GM10847 (cell line): Measurements from ENCODE around the gene CDC42EP2.

Experiments
- POLR2A ChIP-seq: IDR thresholded peaks from 2 replicates; pipeline ENCODE4 v1.6.1; 2011; ENCODE audit not compliant: insufficient read length; ENCODE audit errors: extremely low read depth

Gene CDC42EP2

DNA sequence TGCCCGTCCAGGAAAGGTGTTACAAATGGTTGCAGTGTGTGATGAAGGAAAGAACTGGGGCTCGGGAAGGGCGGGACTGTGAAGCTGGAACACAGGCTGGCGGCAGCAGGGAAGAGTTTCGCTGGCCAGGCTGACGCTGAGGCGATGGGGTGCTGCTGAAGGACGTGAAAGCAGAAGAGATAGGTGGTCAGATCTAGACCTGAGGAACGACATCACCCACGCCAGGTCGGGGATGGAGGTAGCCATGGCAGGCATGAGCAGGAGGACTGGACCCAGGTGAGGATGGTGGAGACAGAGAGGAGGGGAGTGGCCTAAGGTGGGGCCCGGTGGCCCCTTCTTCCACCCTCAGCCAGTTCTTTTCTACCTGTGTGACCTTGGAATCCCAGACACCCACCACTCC is 9.1 kb downstream of the CDC42EP2 start:
- TF ChIP-seq POLR2A = no peak

DNA sequence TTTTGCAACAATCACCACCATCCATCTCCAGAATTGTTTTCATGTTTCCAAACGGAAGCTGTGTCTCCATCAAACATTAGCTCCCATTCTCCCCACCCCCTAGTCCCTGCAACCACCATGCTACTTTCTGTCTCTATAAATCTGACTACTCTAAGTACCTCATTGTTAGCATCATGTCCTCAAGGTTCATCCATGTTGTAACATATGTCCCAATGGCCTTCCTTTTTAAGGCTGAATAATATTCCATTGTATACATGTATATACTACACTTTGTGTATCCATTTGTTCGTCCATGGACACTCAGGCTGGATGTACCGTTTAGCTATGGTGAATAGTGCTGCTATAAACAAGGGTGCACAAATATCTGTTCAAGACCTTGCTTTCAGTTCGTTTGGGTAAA is 10.8 kb downstream of the CDC42EP2 start:
- no peak for TF ChIP-seq POLR2A

DNA sequence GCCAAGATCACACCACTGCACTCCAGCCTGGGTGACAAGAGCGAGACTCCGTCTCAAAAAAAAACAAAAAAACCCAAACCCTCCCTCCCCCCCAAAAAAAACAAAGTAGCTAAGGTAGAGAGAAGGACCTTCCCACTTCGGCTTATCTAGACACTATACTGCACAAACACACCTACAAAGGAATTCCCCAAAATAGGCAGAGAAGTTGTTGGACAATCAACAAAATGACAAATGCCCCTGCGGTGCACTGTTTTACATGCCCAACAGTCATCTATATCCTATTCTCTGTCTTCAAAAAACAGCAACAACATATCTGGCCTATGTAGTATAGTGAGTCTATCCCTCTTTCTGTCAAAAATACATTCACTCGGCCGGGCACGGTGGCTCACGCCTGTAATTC is 12.4 kb downstream of the CDC42EP2 start:
- no peak for TF ChIP-seq POLR2A

DNA sequence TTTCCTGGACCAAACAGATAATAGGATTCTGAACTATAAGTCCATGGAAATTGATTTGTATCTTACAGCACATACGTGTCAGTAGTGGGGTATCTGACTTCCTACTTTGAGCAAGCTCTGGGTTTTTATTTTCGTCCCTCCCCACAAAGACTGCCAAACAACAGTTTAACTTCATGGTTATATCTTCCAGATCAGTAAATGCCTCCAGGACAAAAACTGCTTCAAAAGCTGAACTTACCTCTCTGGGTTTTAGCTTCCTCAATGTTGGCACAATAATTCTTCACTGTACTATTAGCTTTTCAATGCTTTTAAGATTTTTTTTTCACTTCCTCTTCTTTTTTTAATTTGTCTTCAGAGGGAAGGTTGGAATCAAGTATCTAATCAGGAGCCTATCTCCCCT is 14.8 kb downstream of the CDC42EP2 start:
- no peak for TF ChIP-seq POLR2A

DNA sequence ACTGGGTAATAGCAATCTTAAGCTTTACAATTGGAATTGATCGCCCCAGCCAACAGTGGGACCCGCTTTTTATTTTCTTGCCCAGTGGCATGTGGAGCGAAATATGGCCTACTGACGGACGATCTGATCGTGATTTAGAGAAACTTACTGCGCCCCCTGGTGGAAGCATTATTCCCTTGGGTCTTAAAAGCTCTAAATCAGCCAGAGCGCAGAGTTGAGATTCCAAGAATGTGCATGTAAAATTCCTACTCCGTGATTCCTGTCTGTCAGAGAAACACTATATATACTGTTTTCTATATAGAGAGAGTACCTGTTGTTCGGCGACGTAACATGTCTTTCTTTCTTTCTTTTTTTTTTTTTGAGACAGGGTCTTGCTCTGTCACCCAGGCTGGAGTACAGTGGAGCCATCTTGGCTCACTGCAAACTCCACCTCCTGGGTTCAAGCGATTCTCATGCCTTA is 15.3 kb downstream of the CDC42EP2 start:
- TF ChIP-seq POLR2A = no peak

DNA sequence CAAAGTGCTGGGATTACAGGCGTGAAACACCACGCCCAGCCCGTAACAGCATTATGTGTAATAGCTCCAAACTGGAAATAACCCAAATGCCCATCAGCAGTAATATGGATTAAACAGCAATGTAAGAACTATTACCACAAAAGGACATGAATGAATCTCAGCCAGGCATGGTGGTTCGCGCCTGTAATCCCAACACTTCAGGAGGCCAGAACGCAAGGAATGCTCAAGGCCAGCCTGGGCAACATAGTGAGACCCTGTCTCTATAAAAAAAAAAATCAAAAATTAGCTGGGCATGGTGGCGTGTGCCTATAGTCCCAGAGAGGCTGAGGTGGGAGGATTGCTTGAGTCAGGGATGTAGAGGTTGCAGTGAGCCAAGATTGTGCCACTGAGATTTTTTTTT is 15.9 kb downstream of the CDC42EP2 start:
- no peak for TF ChIP-seq POLR2A

DNA sequence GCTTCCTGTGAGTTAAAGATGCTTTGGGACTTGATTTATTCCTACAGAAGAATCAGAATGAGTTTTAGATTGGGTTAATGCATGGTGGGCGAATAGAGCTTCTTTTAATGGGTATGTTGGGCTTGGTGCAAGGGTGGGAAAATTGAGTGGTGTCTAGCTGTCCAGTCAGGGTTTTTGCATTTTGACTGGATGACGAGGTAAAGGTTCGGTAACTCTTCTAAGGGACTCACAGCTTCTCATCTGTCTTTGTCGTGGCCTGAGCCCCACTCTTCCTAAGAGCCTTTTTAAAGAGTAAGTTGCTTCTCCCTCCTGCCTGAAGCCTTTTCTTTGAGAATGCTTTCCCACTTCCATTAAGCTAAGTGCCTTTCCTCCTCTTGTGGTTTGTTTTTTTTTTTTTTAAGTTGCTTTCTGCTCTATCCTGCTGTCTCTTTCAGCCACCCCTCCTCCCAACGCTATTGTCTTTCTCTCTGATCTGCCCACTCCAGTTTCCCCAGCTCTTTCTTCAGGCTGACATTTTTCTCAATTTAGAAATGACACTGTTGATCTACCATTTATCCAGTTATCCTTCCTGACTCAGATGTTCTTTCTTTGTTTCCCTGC is 20.1 kb downstream of the CDC42EP2 start:
- no peak for TF ChIP-seq POLR2A

DNA sequence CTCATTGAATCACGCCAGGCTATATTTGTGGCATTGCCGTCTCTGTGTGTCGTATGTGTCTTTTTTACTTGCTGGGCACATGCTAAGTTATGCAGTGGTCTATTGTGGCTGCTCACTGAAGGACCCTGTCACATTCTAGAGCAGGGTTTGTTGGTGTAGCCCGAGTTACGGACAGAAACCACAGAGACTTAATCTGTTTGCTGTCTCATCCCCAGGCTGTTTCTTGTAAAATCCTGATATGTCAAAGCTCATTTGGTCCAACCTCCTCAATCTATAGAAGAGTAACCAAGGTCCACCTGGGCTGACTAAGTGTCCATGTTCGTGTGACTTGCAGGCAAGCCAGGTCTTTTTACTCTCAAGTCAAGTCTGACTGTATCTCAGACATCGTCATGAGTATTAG is 24.0 kb downstream of the CDC42EP2 start:
- no peak for TF ChIP-seq POLR2A

DNA sequence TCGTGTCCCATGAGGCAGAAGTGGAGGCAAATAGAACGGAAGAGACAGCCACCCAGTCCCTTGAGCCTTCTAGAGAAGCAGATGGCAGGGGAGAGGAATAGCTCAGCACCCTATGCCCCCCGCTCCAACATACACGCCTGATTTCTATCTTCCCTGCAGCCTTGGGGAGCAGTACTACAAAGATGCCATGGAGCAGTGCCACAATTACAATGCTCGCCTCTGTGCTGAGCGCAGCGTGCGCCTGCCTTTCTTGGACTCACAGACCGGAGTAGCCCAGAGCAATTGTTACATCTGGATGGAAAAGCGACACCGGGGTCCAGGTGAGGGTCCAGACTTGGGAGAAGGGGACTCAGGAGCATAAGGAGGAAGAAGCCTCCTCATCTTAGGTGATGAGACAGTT is 25.6 kb downstream of the CDC42EP2 start:
- TF ChIP-seq POLR2A = no peak

DNA sequence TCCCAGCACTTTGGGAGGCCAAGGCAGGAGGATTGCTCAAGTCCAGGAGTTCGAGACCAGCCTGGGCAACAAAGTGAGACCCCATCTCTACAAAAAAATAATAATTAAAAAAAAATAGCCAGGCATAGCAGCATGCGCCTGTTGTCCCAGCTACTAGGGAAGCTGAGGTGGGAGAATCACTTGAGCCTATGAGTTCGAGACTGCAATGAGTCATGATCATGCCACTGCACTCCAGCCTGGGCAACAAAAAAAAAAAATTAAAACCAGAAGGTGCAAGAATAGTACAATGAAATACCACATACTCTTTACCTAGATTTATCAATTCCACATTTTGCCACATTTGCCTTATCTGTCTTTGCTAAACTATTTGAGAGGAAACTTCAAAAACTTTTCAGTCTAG is 27.2 kb downstream of the CDC42EP2 start:
- no peak for TF ChIP-seq POLR2A

DNA sequence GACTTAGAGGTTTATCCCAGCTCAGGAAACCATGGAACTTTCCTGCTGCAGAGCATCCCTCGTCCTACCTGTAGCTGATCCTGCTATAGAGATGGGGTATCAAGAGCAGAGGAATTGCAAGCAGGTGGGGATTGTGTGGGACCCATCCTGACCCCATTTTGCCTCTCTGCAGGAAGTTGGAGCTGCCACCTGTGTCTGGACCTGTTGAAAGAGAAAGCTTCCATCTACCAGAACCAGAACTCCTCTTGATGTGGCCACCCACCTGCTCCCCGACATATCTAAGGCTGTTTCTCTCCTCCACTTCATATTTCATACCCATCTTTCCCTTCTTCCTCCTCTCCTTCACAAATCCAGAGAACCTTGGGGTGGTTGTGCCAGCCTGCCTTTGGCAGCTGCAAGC is 36.8 kb downstream of the CDC42EP2 start:
- no peak for TF ChIP-seq POLR2A

DNA sequence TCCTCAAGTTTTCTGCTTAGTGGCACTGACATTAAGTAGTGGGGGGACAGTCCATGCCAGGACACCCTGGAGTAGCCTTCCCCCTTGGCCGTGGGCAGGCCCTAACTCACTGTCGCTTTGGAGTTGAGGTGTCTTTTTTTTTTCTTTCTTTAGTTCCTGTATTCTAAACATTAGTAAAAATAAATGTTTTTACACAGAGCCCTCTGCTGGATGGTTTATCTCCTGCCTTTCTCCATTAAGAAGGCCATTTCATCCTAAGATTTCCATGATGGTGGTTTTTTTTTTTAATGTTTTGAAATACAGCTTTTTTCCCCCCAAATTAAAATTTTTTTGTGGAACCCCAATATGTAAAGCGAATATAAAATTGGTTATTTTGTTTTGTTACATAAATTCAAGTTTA is 38.1 kb downstream of the CDC42EP2 start:
- no peak for TF ChIP-seq POLR2A

DNA sequence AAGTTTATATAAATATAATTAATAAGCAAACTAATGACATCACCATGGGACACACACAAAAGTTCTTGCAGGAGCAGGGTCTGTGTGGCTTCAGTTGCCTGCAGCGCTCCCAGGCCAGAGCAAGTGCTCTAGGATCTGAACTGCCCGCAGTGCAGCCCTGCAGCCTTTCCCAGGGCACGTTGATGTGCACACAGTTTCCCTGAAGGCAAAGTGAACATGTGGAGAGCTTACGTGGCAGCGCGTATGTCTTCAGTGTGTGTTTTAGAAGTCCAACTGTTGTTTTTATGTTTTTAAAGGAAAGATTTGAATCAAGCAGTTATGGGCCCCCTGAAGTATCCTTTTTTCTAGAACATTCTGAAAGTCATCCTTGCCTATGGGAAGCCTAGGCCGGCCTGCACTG is 38.7 kb downstream of the CDC42EP2 start:
- no peak for TF ChIP-seq POLR2A

DNA sequence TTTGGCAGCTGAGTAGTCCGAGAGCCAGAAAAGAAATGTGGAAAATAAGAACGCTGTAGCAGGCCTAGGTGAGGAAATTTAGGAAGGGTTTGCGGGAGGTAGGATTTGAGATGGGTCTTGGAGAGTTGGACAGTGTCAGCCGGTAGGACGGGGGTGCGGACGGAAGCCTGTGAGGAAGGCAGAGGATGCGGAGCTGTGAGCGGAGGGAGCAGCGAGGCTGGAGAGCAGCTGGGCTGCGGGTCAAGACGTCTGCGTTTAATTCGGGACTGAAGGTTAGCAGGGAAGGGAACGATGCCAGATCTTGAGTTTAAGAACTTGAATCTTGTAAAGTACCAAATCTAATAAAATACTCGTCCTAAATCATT is 39.2 kb downstream of the CDC42EP2 start:
- no peak for TF ChIP-seq POLR2A

DNA sequence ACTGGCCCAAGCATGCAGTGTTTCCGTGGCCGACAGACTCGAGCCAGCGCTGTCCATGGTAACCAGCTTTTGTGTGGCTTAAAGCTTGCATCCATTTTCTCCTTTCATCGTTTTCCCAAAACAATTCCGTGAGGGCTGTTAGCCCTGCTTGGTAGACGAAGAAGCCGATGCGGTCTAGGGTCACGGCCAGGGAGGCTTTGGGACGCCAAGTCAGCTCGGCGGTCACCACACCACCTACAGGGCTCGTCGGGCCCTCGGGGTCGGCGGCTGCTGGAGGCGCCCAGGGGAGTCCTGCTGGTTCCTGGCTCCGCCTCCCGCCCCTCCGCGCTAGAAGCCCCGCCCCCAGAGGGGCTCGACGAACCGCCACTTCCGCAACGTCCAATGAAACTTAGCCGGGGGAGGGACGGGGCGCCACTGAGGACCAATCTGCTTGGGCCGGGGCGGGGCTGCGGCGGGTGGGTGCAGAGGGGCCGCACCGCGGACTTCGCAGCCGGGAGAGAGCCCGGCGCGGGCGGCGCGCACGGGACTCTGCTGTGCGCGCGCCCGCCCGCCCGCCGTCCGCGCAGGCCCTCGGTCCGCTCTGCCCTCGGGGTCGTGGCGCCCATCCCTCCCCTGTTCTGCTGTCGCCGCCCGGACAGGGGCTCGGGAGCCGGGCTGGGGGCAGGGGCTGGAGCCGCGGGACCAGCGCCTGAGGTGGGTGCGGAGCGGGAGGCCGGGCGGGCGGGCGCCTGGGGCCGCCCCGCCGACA is 39.8 kb downstream of the CDC42EP2 start, which contains the start of gene TIGD3:
Gene TIGD3, plus strand, starts transcription at position 487 of the 748 bp plus-strand sequence. CDS start 1,058 bp downstream, outside the sequence.
- peak; percentile 40 for TF ChIP-seq POLR2A

DNA sequence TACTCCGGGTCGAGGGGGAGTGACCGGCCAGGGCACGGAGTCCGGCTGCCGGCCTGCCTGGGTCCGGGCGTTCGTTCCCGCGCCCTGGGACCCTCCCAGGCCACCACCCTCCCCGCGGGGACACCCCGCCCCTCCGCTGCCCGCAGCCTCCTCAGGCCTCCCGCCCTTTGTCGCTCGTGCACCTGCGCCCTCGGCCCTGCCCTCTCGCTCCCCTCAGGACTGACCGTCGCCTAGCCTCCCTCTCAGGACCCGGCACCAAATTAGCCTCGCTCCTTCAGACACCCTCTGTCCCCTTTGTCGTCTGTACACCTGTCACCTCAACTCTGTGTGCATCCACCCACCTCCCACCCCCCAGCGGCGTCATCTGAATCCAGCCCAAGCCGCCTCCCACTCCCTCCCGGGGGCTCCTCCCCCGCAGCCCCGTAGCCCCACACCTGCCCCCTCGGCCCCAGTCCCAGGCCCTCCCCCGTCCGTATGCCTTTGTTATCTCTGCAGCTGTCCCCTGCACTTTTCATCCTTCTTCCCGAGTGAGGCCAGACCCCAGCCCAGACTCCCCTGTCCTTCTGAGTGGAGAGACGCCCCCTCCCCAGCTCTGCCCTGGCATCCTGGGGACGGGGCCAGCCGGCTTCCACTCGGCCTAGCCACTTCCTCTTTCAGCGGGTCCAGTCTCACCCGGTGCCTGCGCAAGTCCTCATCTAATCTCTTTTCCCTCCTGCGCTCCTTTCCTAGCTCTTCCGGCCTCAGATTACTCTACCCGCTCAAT is 40.5 kb downstream of the CDC42EP2 start:
- no peak for TF ChIP-seq POLR2A
